ENCODE results near the gene ANKLE2.

Gene ANKLE2

GRCh38 chr12:132723764-132724140 is 37.9 kb downstream of the ANKLE2 start (continued):
- no peak for TF ChIP-seq ZNF223 (tag by site-specific recombination; IDR thresholded peaks at IDR 0.05)
- TF ChIP-seq ZNF354C (tag by site-specific recombination; IDR thresholded peaks at IDR 0.05; ENCODE audit: borderline replicate concordance, low read depth), result no peak
- TF ChIP-seq ZNF670 (tag by site-specific recombination; IDR thresholded peaks at IDR 0.05; ENCODE audit: low read depth), result no peak
- no peak for TF ChIP-seq ZSCAN18 (tag by site-specific recombination; IDR thresholded peaks at IDR 0.05)
- no peak for TF ChIP-seq ZNF530 (tag by site-specific recombination; IDR thresholded peaks at IDR 0.05; ENCODE audit: low read depth)
- no peak for TF ChIP-seq ZNF274 (IDR thresholded peaks at IDR 0.05; ENCODE audit: low read length)
- TF ChIP-seq ZNF274 (tag by site-specific recombination; IDR thresholded peaks at IDR 0.05; ENCODE audit: borderline replicate concordance), result no peak
- TF ChIP-seq EGR2 (tag by site-specific recombination; IDR thresholded peaks at IDR 0.05; ENCODE audit: low read depth), result no peak
- TF ChIP-seq KLF16 (tag by site-specific recombination; IDR thresholded peaks at IDR 0.05), result no peak
- no peak for TF ChIP-seq ZNF138 (tag by site-specific recombination; IDR thresholded peaks at IDR 0.05; ENCODE audit: borderline replicate concordance)
- no peak for TF ChIP-seq ZNF133 (tag by site-specific recombination; IDR thresholded peaks at IDR 0.05)
- no peak for TF ChIP-seq ZNF175 (tag by site-specific recombination; IDR thresholded peaks at IDR 0.05)
- no peak for TF ChIP-seq SP3 (tag by site-specific recombination; IDR thresholded peaks at IDR 0.05)

- POLR2A ChIA-PET, result no interaction called here
- Histone ChIP-seq H3K36me3 (ENCODE audit: control insufficient read depth in 2 of 2, insufficient read depth in 1 of 2, low read length in 2 of 2) (peaks cover 36 to 93% of the 10 kb centered on the region in 2 experiments), H3K9me3 (ENCODE audit: control insufficient read depth, insufficient read depth, low read depth, low read length) (no peaks in the 10 kb centered on the region), H3K27ac (ENCODE audit: extremely low read depth, low read depth, low read length) (peak overlapping the region; percentile 41; the same call in 1 of the 2 replicates), H3K4me1 (ENCODE audit: control insufficient read depth, insufficient read depth, low read length) (no peaks in the 10 kb centered on the region), H3K4me3 (ENCODE audit: low read depth, low read length) (no peak overlapping the region)
- CTCF ChIA-PET, result no interaction called here
- TF ChIP-seq ZFHX2 (tag by site-specific recombination; conservative IDR thresholded peaks at IDR 0.05) (no peak), ZNF350 (tag by site-specific recombination; IDR thresholded peaks at IDR 0.05) (no peak), ZNF654 (tag by site-specific recombination; IDR thresholded peaks at IDR 0.05; ENCODE audit: low read depth) (no peak), ZBTB21 (tag by site-specific recombination; IDR thresholded peaks at IDR 0.05) (no peak), MYNN (tag by site-specific recombination; IDR thresholded peaks at IDR 0.05; ENCODE audit: borderline replicate concordance) (no peak), ZNF473 (tag by site-specific recombination; IDR thresholded peaks at IDR 0.05) (no peak), ZSCAN16 (tag by site-specific recombination; IDR thresholded peaks at IDR 0.05) (no peak), ZBTB17 (tag by site-specific recombination; IDR thresholded peaks at IDR 0.05) (no peak), ZNF132 (tag by site-specific recombination; IDR thresholded peaks at IDR 0.05; ENCODE audit: borderline replicate concordance) (no peak), HOXA7 (CRISPR knock-in tag; IDR thresholded peaks at IDR 0.05; ENCODE audit: borderline replicate concordance) (no peak), ZNF501 (tag by site-specific recombination; IDR thresholded peaks at IDR 0.05) (no peak), ZNF10 (tag by site-specific recombination; IDR thresholded peaks at IDR 0.05) (no peak), ZNF416 (tag by site-specific recombination; IDR thresholded peaks at IDR 0.05) (no peak), WT1 (tag by site-specific recombination; IDR thresholded peaks at IDR 0.05) (no peak), ZNF311 (tag by site-specific recombination; IDR thresholded peaks at IDR 0.05; ENCODE audit: borderline replicate concordance) (no peak), ZNF274 (IDR thresholded peaks at IDR 0.05; ENCODE audit: low read length) (no peak), ZNF274 (tag by site-specific recombination; IDR thresholded peaks at IDR 0.05; ENCODE audit: borderline replicate concordance) (no peak)
These were observed 38.4 kb downstream of the ANKLE2 start for GRCh38 chr12:132723015-132723763.
